Loucy (cell line): Measurements from ENCODE around the gene LMX1B.

Source experiments
- H2AFZ ChIP-seq: fragments of 200-600 bp; sonication (generic); 2 replicates; pipeline ENCODE4 v1.6.0; 2016; ENCODE audit warnings: antibody characterized with exemption, mild to moderate bottlenecking, low read length, moderate library complexity
- H3F3A ChIP-seq: fragments of 200-600 bp; 2 replicates; pipeline ENCODE4 v1.6.0; 2016; ENCODE audit warnings: antibody characterized with exemption, low read depth, mild to moderate bottlenecking
- H3K27me3 ChIP-seq: fragments of 200-600 bp; sonication (generic); 2 replicates; pipeline ENCODE4 v1.6.1; 2014; ENCODE audit warnings: low read length, mild to moderate bottlenecking; ENCODE audit not compliant: insufficient read depth, poor library complexity, severe bottlenecking
- H3K36me3 ChIP-seq: fragments of 200-600 bp; sonication (generic); 2 replicates; pipeline ENCODE4 v1.6.1; 2016; ENCODE audit warnings: low read length; ENCODE audit not compliant: insufficient read depth
- H3K4me1 ChIP-seq: fragments of 200-600 bp; sonication (generic); 2 replicates; pipeline ENCODE4 v1.5.1; 2014; ENCODE audit warnings: low read length, mild to moderate bottlenecking; ENCODE audit not compliant: insufficient read depth, poor library complexity, severe bottlenecking
- H3K4me2 ChIP-seq: fragments of 200-600 bp; sonication (generic); 2 replicates; pipeline ENCODE4 v1.6.0; 2014; ENCODE audit warnings: antibody characterized with exemption, low read length, low read depth, mild to moderate bottlenecking; ENCODE audit not compliant: poor library complexity, severe bottlenecking
- H3K4me3 ChIP-seq: fragments of 200-600 bp; sonication (generic); 2 replicates; pipeline ENCODE4 v1.5.1; 2014; ENCODE audit warnings: low read length, mild to moderate bottlenecking, mixed read lengths; ENCODE audit not compliant: poor library complexity, severe bottlenecking
- H3K79me2 ChIP-seq: fragments of 200-600 bp; sonication (generic); 2 replicates; pipeline ENCODE4 v1.6.1; 2014; ENCODE audit warnings: low read length; ENCODE audit not compliant: insufficient read depth
- H3K9ac ChIP-seq: fragments of 200-600 bp; sonication (generic); 2 replicates; pipeline ENCODE4 v1.6.0; 2014; ENCODE audit warnings: mild to moderate bottlenecking, low read depth, low read length, moderate library complexity; ENCODE audit not compliant: poor library complexity, severe bottlenecking
- H3K9me2 ChIP-seq: fragments of 200-600 bp; sonication (generic); replicated peaks from 2 replicates; pipeline ENCODE4 v1.6.1; 2016; ENCODE audit warnings: low read depth, low read length, mixed read lengths
- H3K9me3 ChIP-seq: fragments of 200-600 bp; sonication (generic); 2 replicates; pipeline ENCODE4 v1.6.1; 2014; ENCODE audit warnings: mild to moderate bottlenecking, antibody characterized with exemption, low read length, low read depth; ENCODE audit not compliant: insufficient read depth
- H4K20me1 ChIP-seq: fragments of 200-600 bp; sonication (generic); 2 replicates; pipeline ENCODE4 v1.6.0; 2014; ENCODE audit warnings: antibody characterized with exemption, low read length, mild to moderate bottlenecking; ENCODE audit not compliant: insufficient read depth, poor library complexity, severe bottlenecking
- CTCF ChIP-seq: fragments of 200-600 bp; sonication (generic); conservative IDR thresholded peaks from 2 replicates; pipeline ENCODE4 v1.5.1; 2014; ENCODE audit warnings: mild to moderate bottlenecking, antibody characterized with exemption, low read length
- EZH2phosphoT487 ChIP-seq: fragments of 200-600 bp; IDR thresholded peaks from 2 replicates; pipeline ENCODE4 v1.6.1; 2018; ENCODE audit warnings: antibody characterized with exemption, mild to moderate bottlenecking, moderate library complexity, borderline replicate concordance

The LMX1B gene

GRCh38 chr9:126664900-126665643 is 51.3 kb downstream of the LMX1B start:
- Histone ChIP-seq H3K4me2 (no peak overlapping the region), H3K9me3 (no peaks in the 10 kb centered on the region), H3K9me2 (no peaks in the 10 kb centered on the region), H3K79me2 (no peaks in the 10 kb centered on the region), H3K4me3 (no peak overlapping the region), H3K4me1 (no peaks in the 10 kb centered on the region), H2AFZ (no peak overlapping the region), H3K36me3 (no peaks in the 10 kb centered on the region), H3K9ac (no peak overlapping the region), H3K27me3 (no peaks in the 10 kb centered on the region), H3F3A (no peaks in the 10 kb centered on the region), H4K20me1 (no peaks in the 10 kb centered on the region)
- TF ChIP-seq EZH2phosphoT487 (no peak), CTCF (no peak)

GRCh38 chr9:126665644-126666035 is 51.9 kb downstream of the LMX1B start:
- Histone ChIP-seq H3K4me3 (no peak overlapping the region), H4K20me1 (no peaks in the 10 kb centered on the region), H3K4me1 (no peaks in the 10 kb centered on the region), H3K4me2 (no peak overlapping the region), H3K79me2 (no peaks in the 10 kb centered on the region), H3K9ac (no peak overlapping the region), H2AFZ (no peak overlapping the region), H3K27me3 (no peaks in the 10 kb centered on the region), H3F3A (no peaks in the 10 kb centered on the region), H3K9me2 (no peaks in the 10 kb centered on the region), H3K36me3 (no peaks in the 10 kb centered on the region), H3K9me3 (no peaks in the 10 kb centered on the region)
- TF ChIP-seq CTCF (no peak), EZH2phosphoT487 (no peak)

GRCh38 chr9:126666155-126666803 is 52.6 kb downstream of the LMX1B start:
- Histone ChIP-seq H3K4me3 (no peak overlapping the region), H3K36me3 (no peaks in the 10 kb centered on the region), H3K9ac (no peak overlapping the region), H3K79me2 (no peaks in the 10 kb centered on the region), H3K9me3 (no peaks in the 10 kb centered on the region), H3K9me2 (no peaks in the 10 kb centered on the region), H4K20me1 (no peaks in the 10 kb centered on the region), H2AFZ (no peak overlapping the region), H3F3A (no peaks in the 10 kb centered on the region), H3K27me3 (no peaks in the 10 kb centered on the region), H3K4me1 (no peaks in the 10 kb centered on the region), H3K4me2 (no peak overlapping the region)
- TF ChIP-seq CTCF, result no peak
- TF ChIP-seq EZH2phosphoT487, result no peak
